Activated CD8-positive, alpha-beta memory T cell treated with anti-CD3 and anti-CD28 coated beads, Interleukin-2, amount 50 U/mL, for 4 hours (primary cell): ENCODE results near the gene UHRF1.

Experiments
- DNase-seq: peaks from one replicate; pipeline ENCODE4 v3.0.0-alpha.2; 2020

UHRF1 gene

DNA sequence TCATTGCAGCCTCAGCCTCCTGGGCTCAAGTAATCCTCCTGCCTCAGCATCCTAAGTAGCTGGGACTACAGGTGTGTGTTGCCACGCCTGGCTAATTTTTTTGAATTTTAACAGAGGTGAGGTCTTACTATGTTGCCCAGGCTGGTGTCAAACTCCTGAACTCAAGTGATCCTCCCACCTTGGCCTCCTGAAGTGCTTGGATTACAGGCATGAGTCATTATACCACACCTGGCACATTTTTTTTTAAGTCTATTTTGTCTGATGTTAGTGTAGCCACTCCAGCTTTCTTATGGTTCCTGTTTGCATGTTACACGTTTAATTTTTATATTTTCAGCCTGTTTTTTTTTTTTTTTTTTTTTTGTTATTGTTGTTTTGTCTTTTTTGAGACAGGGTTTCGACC is 84.4 kb downstream of the UHRF1 start:
- DNase-seq = no peak

DNA sequence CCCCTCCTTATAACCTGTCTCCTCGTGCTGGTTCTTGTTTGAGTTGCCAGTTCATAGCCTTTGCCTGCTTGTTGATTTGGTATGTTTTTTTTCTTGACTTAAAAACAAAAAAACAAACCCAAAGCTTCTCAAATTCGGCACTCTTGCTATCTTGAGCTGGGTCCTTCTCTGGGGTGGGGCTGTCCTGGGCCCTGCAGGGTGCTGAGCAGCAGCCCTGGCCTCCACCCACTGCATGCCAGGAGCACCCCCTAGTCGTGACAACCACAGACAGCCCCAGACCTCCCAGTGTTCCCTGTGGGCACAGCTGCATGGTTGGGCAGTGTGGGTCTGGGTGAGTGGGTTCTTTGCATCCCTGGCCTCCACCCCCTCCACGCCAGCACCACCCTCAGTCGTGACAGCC is 87.4 kb downstream of the UHRF1 start:
- DNase-seq = no peak

DNA sequence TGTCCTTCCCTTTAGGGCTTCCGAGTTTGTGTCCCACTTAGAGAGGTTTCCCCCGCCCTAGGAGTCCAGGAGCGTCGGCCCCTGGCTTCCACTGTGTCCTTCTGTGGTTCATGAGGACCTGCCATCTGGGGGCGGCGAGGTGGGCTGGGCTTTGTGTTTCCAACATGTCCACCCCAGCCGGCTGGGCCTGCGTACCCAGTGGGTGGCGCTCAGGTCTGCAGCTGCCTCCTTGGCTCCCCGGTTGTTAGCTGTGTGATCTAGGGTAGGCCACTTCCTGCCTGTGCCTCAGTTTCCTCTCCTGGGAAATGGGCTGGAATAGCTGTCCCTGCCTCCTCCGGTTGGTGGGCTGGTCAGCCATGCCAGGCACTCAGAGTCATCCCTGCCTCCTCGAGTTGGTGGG is 88.0 kb downstream of the UHRF1 start:
- DNase-seq = no peak

DNA sequence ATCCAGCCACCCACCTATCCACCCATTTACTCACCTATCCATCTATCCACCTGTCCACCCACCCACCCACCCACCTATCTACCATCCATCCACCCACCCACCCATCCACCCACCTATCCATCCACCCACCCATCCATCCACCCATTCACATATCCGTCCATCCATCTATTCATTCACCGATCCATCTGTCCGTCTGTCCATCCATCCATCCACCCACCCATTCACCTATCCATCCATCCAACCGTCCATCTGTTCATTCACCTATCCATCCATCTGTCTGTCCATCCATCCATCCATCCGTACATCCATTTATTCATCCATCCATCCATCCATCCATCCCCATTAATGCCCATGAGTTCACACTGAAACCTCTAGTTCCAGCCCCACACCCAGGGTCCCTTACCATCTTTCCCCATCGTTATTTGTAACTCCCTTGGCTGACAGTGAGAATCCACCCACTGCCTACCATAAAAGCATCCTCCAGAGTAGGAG is 90.9 kb downstream of the UHRF1 start:
- no peak for DNase-seq

DNA sequence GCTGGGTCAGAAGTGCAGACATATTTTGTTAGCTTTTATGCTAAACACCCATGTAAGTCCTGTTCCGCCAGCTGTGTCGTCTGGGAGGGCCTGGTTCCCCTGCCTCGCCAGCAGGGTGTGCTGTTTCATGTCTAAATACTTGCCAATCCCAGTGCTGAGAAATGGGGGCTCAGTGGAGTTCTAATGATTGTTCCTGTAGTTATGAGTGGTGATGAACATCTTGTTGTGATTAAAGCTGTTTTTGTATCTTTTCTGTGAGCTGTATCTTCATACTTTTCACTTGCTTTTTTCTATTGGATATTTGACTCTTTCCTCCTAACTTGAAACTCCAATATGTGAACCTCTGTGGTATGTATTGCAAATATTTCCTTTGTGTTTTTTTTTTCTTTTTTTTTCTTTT is 92.3 kb downstream of the UHRF1 start:
- DNase-seq = peak; percentile 40

DNA sequence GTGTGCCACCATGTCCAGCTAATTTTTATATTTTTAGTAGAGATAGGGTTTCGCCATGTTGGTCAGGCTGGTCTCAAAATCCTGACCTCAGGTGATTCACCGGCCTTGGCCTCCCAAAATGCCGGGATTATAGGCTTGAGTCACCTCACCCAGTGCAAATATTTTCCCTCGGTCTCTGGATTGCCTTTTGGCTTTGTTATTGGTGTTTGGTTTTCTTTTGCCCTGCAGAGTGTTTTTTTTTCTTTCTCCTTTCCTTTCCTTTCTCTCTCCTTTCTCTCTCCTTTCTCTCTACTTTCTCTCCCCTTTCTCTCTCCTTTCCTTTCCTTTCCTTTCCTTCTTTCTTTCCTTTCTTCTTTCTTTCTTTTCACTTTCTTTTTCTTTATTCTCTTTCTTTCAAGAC is 92.8 kb downstream of the UHRF1 start:
- no peak for DNase-seq

DNA sequence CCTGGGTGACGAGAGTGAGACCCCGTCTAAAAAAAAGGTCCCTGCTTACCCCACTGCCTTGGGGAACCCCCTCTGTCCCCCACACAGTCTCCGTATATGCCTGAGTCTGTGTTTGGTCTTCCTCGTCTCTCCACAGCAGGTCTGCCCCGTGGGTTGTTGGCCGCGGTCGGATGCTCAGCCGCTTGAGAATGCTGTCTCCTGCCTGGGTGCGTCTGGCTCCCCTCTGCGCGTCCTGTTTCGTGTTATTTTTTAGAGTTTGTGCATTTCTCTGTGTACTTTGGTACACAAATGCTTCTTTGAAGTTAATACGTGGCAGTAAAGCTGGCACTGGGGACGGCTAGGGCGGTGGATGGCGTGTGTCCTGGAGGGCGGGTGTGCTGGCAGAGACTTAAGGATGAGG is 94.5 kb downstream of the UHRF1 start:
- DNase-seq = no peak

DNA sequence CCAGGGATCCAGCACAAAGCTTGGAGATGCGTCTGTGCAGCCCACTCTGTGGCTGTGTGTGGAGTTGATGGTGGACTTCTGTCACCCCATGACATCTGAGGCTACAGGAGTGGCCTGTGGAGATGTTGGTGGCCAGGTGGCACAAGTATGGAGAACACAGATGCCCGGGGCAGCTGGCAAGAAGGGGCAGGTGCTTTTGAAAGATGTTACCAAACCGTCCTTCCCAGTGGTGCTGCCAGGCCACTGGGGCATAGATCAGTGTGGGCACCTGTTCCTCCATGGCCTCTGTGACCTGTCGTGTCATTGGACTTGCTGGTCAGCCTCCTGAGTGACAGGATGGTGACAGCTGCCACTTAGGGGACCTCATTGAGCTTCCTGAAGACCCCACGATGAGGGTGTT is 95.8 kb downstream of the UHRF1 start:
- no peak for DNase-seq

DNA sequence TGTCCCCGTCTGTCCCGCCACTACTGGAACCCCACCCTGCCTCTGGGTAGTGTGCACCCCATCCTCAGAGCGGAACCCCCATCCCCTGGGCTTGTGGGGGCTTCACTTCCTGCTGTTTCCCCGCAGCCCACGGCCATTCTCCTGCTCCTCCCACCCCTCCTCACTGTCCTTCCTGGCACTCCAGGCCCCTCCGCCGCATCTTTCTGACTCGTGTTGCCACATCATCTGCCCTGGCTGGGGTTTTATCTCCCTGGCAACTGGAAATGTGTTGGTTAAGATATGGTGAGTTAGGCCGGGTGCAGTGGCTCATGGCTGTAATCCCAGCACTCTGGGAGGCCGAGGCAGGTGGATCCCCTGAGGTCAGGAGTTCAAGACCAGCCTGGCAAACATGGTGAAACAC is 96.9 kb downstream of the UHRF1 start:
- no peak for DNase-seq

DNA sequence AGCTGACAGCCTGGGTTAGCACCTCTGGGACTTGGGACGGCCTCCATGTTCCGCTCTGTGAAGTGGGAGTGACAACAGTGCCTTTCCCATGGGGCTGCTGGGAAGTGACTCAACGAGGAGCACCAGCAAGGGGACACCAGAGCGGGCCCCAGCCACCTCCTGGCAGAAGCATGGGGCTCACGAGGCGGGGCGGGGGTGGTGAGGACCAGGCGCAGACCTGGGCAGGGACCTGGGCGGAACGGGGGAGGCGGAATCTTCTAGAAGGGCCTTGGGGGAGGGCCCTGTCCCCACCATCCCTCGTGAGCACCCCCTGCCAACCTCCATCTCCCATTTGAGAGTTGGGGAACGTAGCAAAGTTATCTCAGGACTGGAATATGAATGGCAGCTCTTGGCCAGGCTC is 97.5 kb downstream of the UHRF1 start:
- DNase-seq = no peak
